CD4-positive, alpha-beta memory T cell (primary cell): ENCODE measurements around the gene LCN6. TPM values are rescaled to one million over a fixed set of nuclear protein-coding genes. Genes with fewer than 3 reads are reported as not detected.

Experiments used
- CTCF ChIA-PET: fragments of 350-600 bp; sonication (Branson Sonifier 250); formaldehyde crosslinking; loops from one replicate; lab custom pipeline; 2021; ENCODE audit warnings: inconsistent platforms; ENCODE audit not compliant: partially characterized antibody; lab: Charles Lee
- POLR2A ChIA-PET: fragments of 350-600 bp; sonication (Branson Sonifier 250); formaldehyde crosslinking; loops from one replicate; lab custom pipeline; 2021; ENCODE audit not compliant: partially characterized antibody; lab: Charles Lee
- DNase-seq, 5 donors: peaks; one replicate each; pipeline versions ENCODE4 v3.0.0 to v3.0.0-alpha.2; 2020 to 2022; ENCODE audit warnings: mixed read lengths in 1 of 5
- H3K27ac ChIP-seq: one replicate; pipeline ENCODE4 v1.7.0; 2013; ENCODE audit warnings: low read depth, low read length
- H3K27me3 ChIP-seq: 2 replicates; pipeline ENCODE4 v1.7.0; 2013; ENCODE audit warnings: mild to moderate bottlenecking, low read length, moderate library complexity; ENCODE audit not compliant: insufficient read depth
- H3K36me3 ChIP-seq: 2 replicates; pipeline ENCODE4 v1.7.0; 2013; ENCODE audit warnings: mild to moderate bottlenecking, low read length, moderate library complexity; ENCODE audit not compliant: insufficient read depth
- H3K4me1 ChIP-seq: 2 replicates; pipeline ENCODE4 v1.7.0; 2013; ENCODE audit warnings: mild to moderate bottlenecking, low read length, moderate library complexity; ENCODE audit not compliant: insufficient read depth
- H3K4me3 ChIP-seq, 2 donors: one replicate each; pipeline ENCODE4 v1.7.0; 2013; ENCODE audit warnings: low read length in 2 of 2, mild to moderate bottlenecking in 1 of 2
- H3K9me3 ChIP-seq, 2 donors: one replicate each; pipeline ENCODE4 v1.7.0; 2013; ENCODE audit warnings: low read length in 2 of 2, control low read depth in 1 of 2; ENCODE audit not compliant: control insufficient read depth in 1 of 2
- H3K27ac Mint-ChIP-seq, 7 donors: one replicate each; pipeline ENCODE4 v1.8.0; 2020 to 2021; ENCODE audit warnings: mixed read lengths in 7 of 7, mild to moderate bottlenecking in 6 of 7, inconsistent platforms in 3 of 7, moderate library complexity in 3 of 7
- H3K27me3 Mint-ChIP-seq, 2 donors: one replicate each; pipeline ENCODE4 v1.8.0; 2020 to 2021; ENCODE audit warnings: mixed read lengths in 2 of 2
- H3K36me3 Mint-ChIP-seq, 2 donors: one replicate each; pipeline ENCODE4 v1.8.0; 2020 to 2021; ENCODE audit warnings: mixed read lengths in 2 of 2, inconsistent platforms in 1 of 2, mild to moderate bottlenecking in 1 of 2
- H3K4me1 Mint-ChIP-seq, 4 donors: one replicate each; pipeline ENCODE4 v1.8.0; 2020 to 2021; ENCODE audit warnings: mixed read lengths in 4 of 4, mild to moderate bottlenecking in 1 of 4
- H3K4me3 Mint-ChIP-seq, 8 donors: one replicate each; pipeline ENCODE4 v1.8.0; 2020 to 2021; ENCODE audit warnings: mixed read lengths in 8 of 8, mild to moderate bottlenecking in 7 of 8, moderate library complexity in 6 of 8, inconsistent platforms in 3 of 8
- H3K9me3 Mint-ChIP-seq, 8 donors: one replicate each; pipeline ENCODE4 v1.8.0; 2020 to 2021; ENCODE audit warnings: mixed read lengths in 8 of 8, mild to moderate bottlenecking in 5 of 8, inconsistent platforms in 3 of 8, moderate library complexity in 1 of 8
- intact Hi-C: fragments of 100-400 bp; cut with micrococcal nuclease; formaldehyde crosslinking; loops from one replicate; pipeline ENCODE4 v1.15.1; 2023
- polyA plus RNA-seq, 2 donors: library from polyadenylated mRNA; unstranded; fragments of 300-500 nt; fragmentation: Illumina TruSeq; gene quantifications; one replicate each; pipeline ENCODE4 v1.2.3, GENCODE V29; 2021
- total RNA-seq, 2 experiments: library from RNA; stranded (reverse); gene quantifications; one replicate each; pipeline ENCODE4 v1.2.3, GENCODE V29; 2021

The LCN6 gene
- total and polyA plus RNA-seq, 4 experiments from 2014 or later, result not detected

DNA sequence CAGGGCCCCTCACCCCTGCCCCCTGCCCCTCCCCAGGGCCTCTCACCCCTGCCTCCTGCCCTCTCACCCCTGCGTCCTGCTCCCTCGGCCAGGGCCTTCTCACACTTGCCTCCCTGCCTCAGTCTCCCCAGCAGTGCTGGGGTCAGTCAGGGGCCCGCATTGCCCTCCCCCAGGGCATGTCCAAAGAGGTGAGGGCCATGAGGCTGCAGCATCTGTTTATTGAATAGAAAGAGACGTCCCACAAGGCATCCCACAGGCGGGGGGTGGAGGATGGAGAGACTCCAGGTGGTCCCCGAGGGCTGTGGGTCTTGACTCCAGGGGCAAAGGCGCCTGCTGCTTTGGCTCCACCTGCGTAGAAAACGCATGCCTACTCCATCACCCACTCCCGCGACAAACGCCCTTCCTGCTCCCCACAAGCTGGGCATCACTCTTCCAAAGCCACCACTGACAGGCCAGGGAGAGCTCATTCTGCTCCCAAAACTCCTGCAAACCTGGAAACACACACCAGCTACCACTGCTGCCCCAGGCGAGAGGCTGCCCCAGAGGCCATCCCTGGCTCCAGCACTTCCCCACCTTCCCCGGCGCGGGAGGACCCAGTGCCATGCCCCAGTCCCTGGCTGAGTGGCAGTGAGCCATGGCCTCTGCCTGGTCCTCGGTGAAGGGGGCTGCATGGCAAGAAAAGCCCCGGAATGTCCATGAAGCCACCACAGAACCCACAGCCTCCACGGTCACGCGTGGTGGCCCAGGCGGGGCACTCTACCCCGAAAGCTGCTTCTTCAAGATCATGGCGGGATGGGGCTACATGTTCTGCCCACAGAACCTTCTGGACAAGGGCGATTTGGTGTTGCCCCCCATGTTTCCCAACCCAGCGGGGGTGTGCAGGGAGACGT is 11.4 kb upstream of the LCN6 start:
- no peaks in the 10 kb centered on the region for H3K27me3 ChIP-seq
- intact Hi-C loops, result no loop called here
- H3K36me3 ChIP-seq, result no peaks in the 10 kb centered on the region
- no peaks in the 10 kb centered on the region for H3K9me3 ChIP-seq
- H3K4me1 Mint-ChIP-seq, result peaks cover 0 to 2% (median under 1%) of the 10 kb centered on the region in 4 donors
- H3K27ac Mint-ChIP-seq, result peak overlapping the region in 1 of 7 donors; percentile 70
- CTCF ChIA-PET, result interaction anchor here (0.6 to 1.3 kb wide), 3 partner anchors 13 to 275 kb away, joined by 3 read pairs; no protein-coding TSS in a partner anchor
- H3K4me1 ChIP-seq, result no peaks in the 10 kb centered on the region
- no peak overlapping the region for H3K4me3 Mint-ChIP-seq
- H3K27ac ChIP-seq, result no peak overlapping the region
- H3K9me3 Mint-ChIP-seq, result peaks cover 0 to 9% (median 4%) of the 10 kb centered on the region in 8 donors
- H3K27me3 Mint-ChIP-seq, result peaks cover 5 to 8% of the 10 kb centered on the region in 2 donors
- no peaks in the 10 kb centered on the region for H3K36me3 Mint-ChIP-seq
- DNase-seq, result no peak
- no peak overlapping the region for H3K4me3 ChIP-seq
- POLR2A ChIA-PET, result no interaction called here

DNA sequence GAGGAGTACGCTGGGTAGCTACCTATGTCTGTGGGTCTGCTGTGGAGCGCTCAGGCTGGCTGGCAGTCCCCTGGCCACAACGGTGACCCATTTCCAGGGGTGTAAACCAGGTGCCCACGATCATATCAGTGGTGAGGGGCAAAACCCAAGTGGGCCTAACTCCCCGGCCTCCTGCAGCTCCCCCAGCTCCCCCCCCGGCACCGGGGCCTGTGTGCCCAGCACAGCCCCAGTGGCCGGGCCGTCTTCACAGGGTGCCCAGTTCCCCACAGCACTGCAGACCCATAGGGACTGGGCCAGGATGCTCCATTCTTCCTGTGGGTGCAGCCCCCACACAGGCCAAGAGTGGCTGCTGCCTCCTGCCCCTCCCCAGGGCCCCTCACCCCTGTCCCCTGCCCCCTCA is 10.7 kb upstream of the LCN6 start:
- Histone ChIP-seq H3K27me3 (no peaks in the 10 kb centered on the region), H3K4me1 (no peaks in the 10 kb centered on the region), H3K4me3 (no peak overlapping the region), H3K9me3 (no peaks in the 10 kb centered on the region), H3K27ac (no peak overlapping the region), H3K36me3 (no peaks in the 10 kb centered on the region)
- Mint-ChIP-seq H3K9me3 (peaks cover 0 to 9% (median 4%) of the 10 kb centered on the region in 8 donors), H3K36me3 (no peaks in the 10 kb centered on the region), H3K4me1 (peaks cover 0 to 2% (median under 1%) of the 10 kb centered on the region in 4 donors), H3K4me3 (no peak overlapping the region), H3K27ac (no peak overlapping the region), H3K27me3 (peaks cover 5 to 8% of the 10 kb centered on the region in 2 donors)
- intact Hi-C loops, result no loop called here
- DNase-seq, result no peak
- ChIA-PET CTCF (interaction anchor here (0.6 to 1.2 kb wide), 4 partner anchors 9 to 31 kb away, joined by 3 to 5 read pairs (median 3); no protein-coding TSS in a partner anchor), POLR2A (interaction anchor here (0.7 kb wide), 1 partner anchor 23 kb away, joined by 3 read pairs; no protein-coding TSS in a partner anchor)

DNA sequence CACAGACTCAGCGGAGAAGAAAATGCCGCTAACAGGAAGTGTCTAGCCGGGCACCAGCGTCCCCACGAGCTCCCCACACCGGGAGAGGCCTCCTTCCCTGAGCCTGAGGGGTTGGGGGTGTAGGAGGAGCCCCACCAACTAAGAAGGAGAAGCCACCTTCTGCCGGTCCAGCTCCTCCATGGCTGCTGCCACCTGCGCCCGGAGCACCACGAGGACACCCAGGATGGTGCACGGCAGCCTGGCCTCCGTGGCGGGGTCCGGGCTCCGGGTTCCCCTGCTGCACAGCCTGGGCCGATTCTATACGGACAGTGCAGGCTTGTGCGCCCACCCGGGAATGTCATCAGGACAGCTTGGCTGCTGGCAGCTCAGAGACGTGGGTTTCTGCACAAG is 9.4 kb upstream of the LCN6 start:
- peak in 1 of 5 donors; percentile 34 for DNase-seq
- Histone ChIP-seq H3K4me1 (no peaks in the 10 kb centered on the region), H3K4me3 (no peak overlapping the region), H3K36me3 (no peaks in the 10 kb centered on the region), H3K27ac (no peak overlapping the region), H3K27me3 (no peaks in the 10 kb centered on the region), H3K9me3 (no peaks in the 10 kb centered on the region)
- Mint-ChIP-seq H3K27ac (no peak overlapping the region), H3K36me3 (no peaks in the 10 kb centered on the region), H3K4me3 (no peak overlapping the region), H3K27me3 (peaks cover 5 to 8% of the 10 kb centered on the region in 2 donors), H3K9me3 (peaks cover 0 to 10% (median 5%) of the 10 kb centered on the region in 8 donors), H3K4me1 (peaks cover 0 to 2% (median under 1%) of the 10 kb centered on the region in 4 donors)
- intact Hi-C loops, result no loop called here
- ChIA-PET POLR2A (interaction anchor here (0.9 kb wide), 1 partner anchor 30 kb away, joined by 3 read pairs; no protein-coding TSS in a partner anchor), CTCF (interaction anchor here (1.0 kb wide), 2 partner anchors 20 to 28 kb away, joined by 3 to 5 read pairs; no protein-coding TSS in a partner anchor)

DNA sequence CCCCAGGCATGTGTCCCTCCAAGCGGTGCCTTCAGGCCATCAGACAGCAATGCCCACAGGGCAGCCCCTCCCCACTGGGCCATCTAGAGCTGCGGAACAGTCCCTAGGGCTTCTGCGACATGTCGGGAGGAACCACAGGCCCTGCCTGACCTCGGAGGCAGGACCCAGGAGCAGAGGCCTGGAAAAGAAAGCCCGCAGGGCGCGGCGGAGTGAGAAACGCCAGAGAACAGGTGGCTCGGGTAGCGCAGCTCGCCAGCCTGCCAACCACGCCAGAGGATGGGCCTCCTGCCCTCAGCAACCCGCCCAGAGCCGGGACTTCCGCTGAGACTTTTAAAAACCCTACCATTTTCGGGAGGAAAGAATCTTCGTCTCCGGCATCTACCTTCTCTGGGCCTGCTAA is 9.0 kb upstream of the LCN6 start:
- Histone ChIP-seq H3K27me3 (no peaks in the 10 kb centered on the region), H3K36me3 (no peaks in the 10 kb centered on the region), H3K4me1 (no peaks in the 10 kb centered on the region), H3K9me3 (peaks cover 0 to under 1% of the 10 kb centered on the region in 2 donors), H3K27ac (no peak overlapping the region), H3K4me3 (no peak overlapping the region)
- Mint-ChIP-seq H3K4me1 (peaks cover 0 to 2% (median under 1%) of the 10 kb centered on the region in 4 donors), H3K4me3 (no peak overlapping the region), H3K9me3 (peaks cover 0 to 14% (median 9%) of the 10 kb centered on the region in 8 donors), H3K36me3 (peaks cover 0 to 3% of the 10 kb centered on the region in 2 donors), H3K27ac (no peak overlapping the region), H3K27me3 (peaks cover 5 to 8% of the 10 kb centered on the region in 2 donors)
- ChIA-PET POLR2A (no interaction called here), CTCF (interaction anchor here (1.0 kb wide), 2 partner anchors 21 to 28 kb away, joined by 3 to 5 read pairs; no protein-coding TSS in a partner anchor)
- intact Hi-C loops, result no loop called here
- DNase-seq, result peak in 1 of 5 donors; percentile 4

DNA sequence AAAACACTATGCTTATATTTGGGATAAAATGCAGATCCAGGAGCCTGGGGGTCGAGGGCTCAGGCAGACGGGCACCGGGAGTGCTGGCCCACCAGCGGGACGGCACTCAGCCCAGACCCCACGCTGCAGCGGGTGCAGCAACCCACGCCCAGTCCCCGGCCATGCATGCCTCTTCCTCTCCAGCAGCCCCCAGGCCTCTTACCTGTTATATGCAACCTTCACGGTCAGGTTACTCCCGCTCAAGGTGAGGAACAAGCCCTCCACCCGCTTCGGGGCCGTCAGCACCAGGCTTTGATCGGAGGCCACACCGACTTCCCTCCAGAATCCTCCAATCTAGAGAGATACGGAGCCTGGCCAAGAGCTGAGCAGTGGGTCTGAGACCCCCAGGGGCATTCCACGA is 8.5 kb upstream of the LCN6 start:
- H3K27ac ChIP-seq, result no peak overlapping the region
- H3K36me3 ChIP-seq, result no peaks in the 10 kb centered on the region
- peaks cover 0 to 5% of the 10 kb centered on the region in 2 donors for H3K9me3 ChIP-seq
- intact Hi-C loops, result no loop called here
- Mint-ChIP-seq H3K36me3 (peaks cover 0 to 4% of the 10 kb centered on the region in 2 donors), H3K4me3 (no peak overlapping the region), H3K9me3 (peaks cover 0 to 19% (median 13%) of the 10 kb centered on the region in 8 donors), H3K4me1 (peaks cover 0 to 2% (median under 1%) of the 10 kb centered on the region in 4 donors), H3K27me3 (peaks cover 5 to 9% of the 10 kb centered on the region in 2 donors), H3K27ac (no peak overlapping the region)
- CTCF ChIA-PET, result no interaction called here
- no peaks in the 10 kb centered on the region for H3K27me3 ChIP-seq
- no peak overlapping the region for H3K4me3 ChIP-seq
- H3K4me1 ChIP-seq, result no peaks in the 10 kb centered on the region
- DNase-seq, result peak in 1 of 5 donors; percentile 7
- POLR2A ChIA-PET, result no interaction called here

DNA sequence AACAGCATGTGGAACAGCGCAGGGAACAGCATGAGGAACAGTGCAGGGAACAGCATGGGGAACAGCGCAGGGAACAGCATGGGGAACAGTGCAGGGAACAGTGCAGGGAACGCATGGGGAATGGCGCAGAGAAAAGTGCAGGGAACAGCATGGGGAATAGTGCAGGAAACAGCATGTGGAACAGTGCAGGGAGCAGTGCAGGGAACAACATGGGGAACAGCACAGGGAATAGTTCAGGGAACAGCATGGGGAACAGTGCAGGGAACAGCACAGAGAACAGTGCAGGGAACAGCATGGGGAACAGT is 7.8 kb upstream of the LCN6 start:
- Mint-ChIP-seq H3K9me3 (peaks cover 3 to 26% (median 19%) of the 10 kb centered on the region in 8 donors), H3K27ac (no peak overlapping the region), H3K4me1 (peaks cover 0 to 2% (median under 1%) of the 10 kb centered on the region in 4 donors), H3K27me3 (peaks cover 5 to 11% of the 10 kb centered on the region in 2 donors), H3K36me3 (peaks cover 0 to 4% of the 10 kb centered on the region in 2 donors), H3K4me3 (no peak overlapping the region)
- H3K36me3 ChIP-seq, result no peaks in the 10 kb centered on the region
- H3K27me3 ChIP-seq, result no peaks in the 10 kb centered on the region
- no peak overlapping the region for H3K4me3 ChIP-seq
- peaks cover 0 to 6% of the 10 kb centered on the region in 2 donors for H3K9me3 ChIP-seq
- H3K4me1 ChIP-seq, result no peaks in the 10 kb centered on the region
- DNase-seq, result no peak
- no peak overlapping the region for H3K27ac ChIP-seq
- POLR2A ChIA-PET, result interaction anchor here (0.5 kb wide), 1 partner anchor 29 kb away, joined by 6 read pairs; no protein-coding TSS in a partner anchor
- CTCF ChIA-PET, result no interaction called here
- intact Hi-C loops, result no loop called here
